Thyroid gland (tissue), 4 donors: ENCODE results near the gene MT1F. TPM values are rescaled to one million over a fixed set of nuclear protein-coding genes. Genes with fewer than 3 reads are reported as not detected.

Source experiments
- DNase-seq, 2 donors: peaks; one replicate each; pipeline ENCODE4 v3.0.0-alpha.2; 2019
- H3K27ac ChIP-seq, 3 donors: fragments of 200-600 bp; sonication (generic); 1 replicate in 2 of 3; 2 replicates in 1 of 3; pipeline ENCODE4 v1.5.1; 2016 to 2019; ENCODE audit warnings: mild to moderate bottlenecking in 1 of 3, moderate library complexity in 1 of 3
- H3K27me3 ChIP-seq: fragments of 200-600 bp; sonication (generic); one replicate; pipeline ENCODE4 v1.5.1; 2019
- H3K36me3 ChIP-seq, 2 donors: fragments of 200-600 bp; sonication (generic); one replicate each; pipeline ENCODE4 v1.5.1; 2016 to 2019
- H3K4me1 ChIP-seq, 2 donors: fragments of 200-600 bp; sonication (generic); one replicate each; pipeline ENCODE4 v1.5.1; 2017 to 2019
- H3K4me3 ChIP-seq, 3 donors: fragments of 200-600 bp; sonication (generic); replicated peaks in 1 of 3; 1 replicate in 2 of 3; 2 replicates in 1 of 3; pipeline ENCODE4 v1.5.1; 2016; ENCODE audit warnings: mild to moderate bottlenecking in 1 of 3
- H3K9me3 ChIP-seq: fragments of 200-600 bp; sonication (generic); one replicate; pipeline ENCODE4 v1.5.1; 2017
- POLR2A ChIP-seq, 2 donors: fragments of 450-650 bp; IDR thresholded peaks; one replicate each; pipeline ENCODE4 v1.6.1; 2017; ENCODE audit warnings: antibody characterized with exemption in 2 of 2, mild to moderate bottlenecking in 2 of 2, moderate library complexity in 1 of 2
- WGBS, 2 donors: methylation state at CpG; one replicate each; pipeline ENCODE4 v1.1.5; 2017; 5-methylcytosine and 5-hydroxymethylcytosine counted together
- intact Hi-C: fragments of 100-400 bp; cut with DNase I; formaldehyde crosslinking; loops from one replicate; pipeline ENCODE4 v1.15.1; 2023
- total RNA-seq, 4 donors: library from RNA; depleted of rRNA; stranded (reverse); fragments of >200 nt; gene quantifications; one replicate each; pipeline ENCODE4 v1.2.3, GENCODE V29; 2016
- TF ChIP-seq, protein P1 (sequence below), 6 experiments: fragments of 200-600 bp in 3 of 6; fragments of 450-650 bp in 3 of 6; sonication (generic) in 3 of 6; IDR thresholded peaks; one replicate each; pipeline ENCODE4 v1.5.1; 2016 to 2019; ENCODE audit warnings: antibody characterized with exemption in 6 of 6, mild to moderate bottlenecking in 2 of 6, inconsistent platforms in 1 of 6, moderate library complexity in 1 of 6

MT1F gene
- total RNA-seq, 4 donors from 2014 or later = 25.8 to 220 (median 45.1) TPM

DNA sequence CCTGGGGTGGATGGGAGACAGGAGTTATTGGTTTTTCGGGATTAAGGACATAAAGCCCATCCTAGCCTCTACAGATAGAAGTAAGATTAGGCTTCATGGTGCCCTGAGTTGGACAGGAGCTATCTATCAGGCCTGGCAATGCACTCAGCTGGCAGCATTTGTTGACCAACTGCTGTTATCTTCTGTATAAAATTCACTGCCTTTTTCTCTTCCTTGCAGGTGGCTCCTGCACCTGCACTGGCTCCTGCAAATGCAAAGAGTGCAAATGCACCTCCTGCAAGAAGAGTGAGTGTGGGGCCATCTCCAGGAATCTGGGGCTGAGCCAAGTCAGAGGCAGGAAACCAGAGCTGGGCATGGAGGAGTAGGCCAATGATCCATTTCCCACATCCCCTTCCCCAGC, 18.7 kb upstream of the MT1F start:
- peaks cover 4% of the 10 kb centered on the region for H3K27me3 ChIP-seq
- WGBS, 2 donors = 65 to 67% methylated on average over 1 of the region's 1 CpG
- peaks cover 11 to 30% of the 10 kb centered on the region in 2 donors for H3K4me1 ChIP-seq

GRCh38 chr16:56640076-56640475, 17.7 kb upstream of the MT1F start:
- 92 to 97% methylated on average over 1 of the region's 1 CpG for WGBS, 2 donors
- intact Hi-C loops = no loop called here
- TF ChIP-seq, protein P1, sequence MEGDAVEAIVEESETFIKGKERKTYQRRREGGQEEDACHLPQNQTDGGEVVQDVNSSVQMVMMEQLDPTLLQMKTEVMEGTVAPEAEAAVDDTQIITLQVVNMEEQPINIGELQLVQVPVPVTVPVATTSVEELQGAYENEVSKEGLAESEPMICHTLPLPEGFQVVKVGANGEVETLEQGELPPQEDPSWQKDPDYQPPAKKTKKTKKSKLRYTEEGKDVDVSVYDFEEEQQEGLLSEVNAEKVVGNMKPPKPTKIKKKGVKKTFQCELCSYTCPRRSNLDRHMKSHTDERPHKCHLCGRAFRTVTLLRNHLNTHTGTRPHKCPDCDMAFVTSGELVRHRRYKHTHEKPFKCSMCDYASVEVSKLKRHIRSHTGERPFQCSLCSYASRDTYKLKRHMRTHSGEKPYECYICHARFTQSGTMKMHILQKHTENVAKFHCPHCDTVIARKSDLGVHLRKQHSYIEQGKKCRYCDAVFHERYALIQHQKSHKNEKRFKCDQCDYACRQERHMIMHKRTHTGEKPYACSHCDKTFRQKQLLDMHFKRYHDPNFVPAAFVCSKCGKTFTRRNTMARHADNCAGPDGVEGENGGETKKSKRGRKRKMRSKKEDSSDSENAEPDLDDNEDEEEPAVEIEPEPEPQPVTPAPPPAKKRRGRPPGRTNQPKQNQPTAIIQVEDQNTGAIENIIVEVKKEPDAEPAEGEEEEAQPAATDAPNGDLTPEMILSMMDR (IDR thresholded peaks at IDR 0.05) = no peak
- no peak for TF ChIP-seq POLR2A (IDR thresholded peaks at IDR 0.05)
- peaks cover 4% of the 10 kb centered on the region for H3K27me3 ChIP-seq
- no peaks in the 10 kb centered on the region for H3K36me3 ChIP-seq
- H3K9me3 ChIP-seq = no peaks in the 10 kb centered on the region
- no peak overlapping the region for H3K4me3 ChIP-seq
- H3K4me1 ChIP-seq = peaks cover 11 to 33% of the 10 kb centered on the region in 2 donors
- DNase-seq = no peak
- no peak overlapping the region for H3K27ac ChIP-seq

More for the DNA sequence above, 18.7 kb upstream of the MT1F start:
- no peak for TF ChIP-seq POLR2A (IDR thresholded peaks at IDR 0.05)
- TF ChIP-seq, protein P1 (IDR thresholded peaks at IDR 0.05) = no peak
- Histone ChIP-seq H3K4me3 (no peak overlapping the region), H3K36me3 (no peaks in the 10 kb centered on the region), H3K27ac (no peak overlapping the region), H3K9me3 (no peaks in the 10 kb centered on the region)
- intact Hi-C loops = no loop called here
- no peak for DNase-seq

- intact Hi-C loops = no loop called here
- no peak for DNase-seq
- no peak overlapping the region for H3K4me3 ChIP-seq
- H3K27me3 ChIP-seq = no peaks in the 10 kb centered on the region
- WGBS, 2 donors = 100% methylated on average over 2 of the region's 2 CpGs
- H3K4me1 ChIP-seq = peaks cover 11 to 33% of the 10 kb centered on the region in 2 donors
- H3K36me3 ChIP-seq = no peaks in the 10 kb centered on the region
- H3K9me3 ChIP-seq = no peaks in the 10 kb centered on the region
- TF ChIP-seq, protein P1 (IDR thresholded peaks at IDR 0.05) = no peak
- no peak for TF ChIP-seq POLR2A (IDR thresholded peaks at IDR 0.05)
- no peak overlapping the region for H3K27ac ChIP-seq
Measured at GRCh38 chr16:56641166-56641565, 16.6 kb upstream of the MT1F start.

DNA sequence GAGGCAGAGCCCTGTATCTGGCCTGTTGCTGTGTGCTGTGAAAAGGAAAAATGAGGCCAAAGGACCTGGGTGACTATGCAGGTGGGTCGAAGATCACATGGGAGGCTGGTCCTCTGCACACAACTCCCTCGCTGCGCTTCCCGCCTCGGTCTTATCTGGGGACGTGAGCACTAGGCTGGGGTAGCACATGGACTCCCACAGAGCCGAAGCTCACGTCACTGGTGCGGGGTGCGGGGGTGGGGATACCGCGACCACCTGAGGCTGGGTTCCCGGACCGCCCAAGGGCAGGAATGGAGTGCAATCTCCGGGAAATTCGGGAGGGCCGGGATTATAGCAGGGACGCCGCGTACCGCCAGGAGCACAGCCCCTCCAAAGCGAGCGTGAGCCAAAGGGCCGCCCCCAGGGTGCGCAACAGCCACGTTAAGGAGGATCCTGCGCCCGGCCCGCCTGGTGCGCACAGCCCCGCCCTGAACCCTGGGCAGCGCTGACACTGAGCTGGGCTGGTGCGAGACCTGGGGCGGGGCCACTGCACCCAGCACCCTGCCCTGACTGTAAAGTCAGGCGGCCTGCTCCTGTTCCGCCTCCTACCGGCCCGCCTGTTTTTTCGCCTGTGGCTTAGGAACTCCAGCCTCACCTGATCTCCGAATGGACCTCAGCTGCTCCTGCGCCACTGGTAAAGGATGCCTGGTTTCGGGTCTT, 14.5 kb upstream of the MT1F start:
- H3K27ac ChIP-seq = peak overlapping the region in 2 of 3 donors; percentile 6 to 66

DNA sequence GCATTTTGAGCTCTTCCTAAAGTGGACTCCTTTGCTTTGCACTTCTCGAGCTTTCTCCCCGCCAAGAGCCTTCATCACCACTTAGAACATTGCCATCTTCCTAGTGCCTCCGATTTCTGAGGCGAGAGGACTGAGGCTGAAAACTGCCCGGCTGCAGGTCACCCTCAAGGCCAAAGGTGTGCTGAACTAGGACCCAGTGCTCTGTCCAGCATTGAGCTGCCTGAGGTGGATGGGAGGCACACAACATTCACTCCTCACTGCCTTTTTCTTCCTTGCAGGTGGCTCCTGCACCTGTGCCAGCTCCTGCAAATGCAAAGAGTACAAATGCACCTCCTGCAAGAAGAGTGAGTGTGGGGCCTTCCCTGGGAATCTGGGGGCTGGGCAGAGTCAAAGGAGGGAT, 13.9 kb upstream of the MT1F start:
- peak overlapping the region in 2 of 3 donors; percentile 6 to 66 for H3K27ac ChIP-seq
- H3K9me3 ChIP-seq = no peaks in the 10 kb centered on the region
- no peak for TF ChIP-seq POLR2A (IDR thresholded peaks at IDR 0.05)
- intact Hi-C loops = no loop called here
- H3K4me3 ChIP-seq = peak overlapping the region in 1 of 3 donors; percentile 22
- 37 to 49% methylated on average over 4 to 5 of the region's 5 CpGs for WGBS, 2 donors
- H3K36me3 ChIP-seq = no peaks in the 10 kb centered on the region
- H3K27me3 ChIP-seq = no peaks in the 10 kb centered on the region
- peaks cover 7 to 20% of the 10 kb centered on the region in 2 donors for H3K4me1 ChIP-seq
- DNase-seq = no peak

More for the DNA sequence above, 14.5 kb upstream of the MT1F start:
- H3K27me3 ChIP-seq = no peaks in the 10 kb centered on the region
- H3K9me3 ChIP-seq = no peaks in the 10 kb centered on the region
- TF ChIP-seq POLR2A (IDR thresholded peaks at IDR 0.05) = peak; percentile 32 to 72
- TF ChIP-seq, protein P1 (IDR thresholded peaks at IDR 0.05) = peak in 5 of 6 experiments; percentile 15 to 67 (median 60)
- no peaks in the 10 kb centered on the region for H3K36me3 ChIP-seq
- peak; percentile 90 to 91 for DNase-seq
- intact Hi-C loops = no loop called here
- peaks cover 11 to 26% of the 10 kb centered on the region in 2 donors for H3K4me1 ChIP-seq
- 11% methylated on average over 12 to 18 of the region's 42 CpGs for WGBS, 2 donors
- peak overlapping the region in 1 of 3 donors; percentile 22 for H3K4me3 ChIP-seq
